Measurements from ENCODE around the gene DLGAP4.

GRCh38 chr20:36333841-36334240, 27.7 kb downstream of the DLGAP4 start:
- no peak for TF ChIP-seq CTCF (IDR thresholded peaks at IDR 0.05)
- TF ChIP-seq MAX (IDR thresholded peaks at IDR 0.05; ENCODE audit: low read depth): no peak

Measured in SK-N-SH (cell line).